Activated effector memory CD4-positive, alpha-beta T cell treated with anti-CD3 and anti-CD28 coated beads, Interleukin-2, amount 50 U/mL, for 16 hours (primary cell): ENCODE data around the gene TFEB.
"Not testable (repeated sequence)": the region's sequence is repeated elsewhere in the genome, so short reads cannot be mapped to it uniquely, and the experiment has no call there.

Source experiments
- DNase-seq: peaks from one replicate; pipeline ENCODE4 v3.0.0-alpha.2; 2020

The TFEB gene

DNA sequence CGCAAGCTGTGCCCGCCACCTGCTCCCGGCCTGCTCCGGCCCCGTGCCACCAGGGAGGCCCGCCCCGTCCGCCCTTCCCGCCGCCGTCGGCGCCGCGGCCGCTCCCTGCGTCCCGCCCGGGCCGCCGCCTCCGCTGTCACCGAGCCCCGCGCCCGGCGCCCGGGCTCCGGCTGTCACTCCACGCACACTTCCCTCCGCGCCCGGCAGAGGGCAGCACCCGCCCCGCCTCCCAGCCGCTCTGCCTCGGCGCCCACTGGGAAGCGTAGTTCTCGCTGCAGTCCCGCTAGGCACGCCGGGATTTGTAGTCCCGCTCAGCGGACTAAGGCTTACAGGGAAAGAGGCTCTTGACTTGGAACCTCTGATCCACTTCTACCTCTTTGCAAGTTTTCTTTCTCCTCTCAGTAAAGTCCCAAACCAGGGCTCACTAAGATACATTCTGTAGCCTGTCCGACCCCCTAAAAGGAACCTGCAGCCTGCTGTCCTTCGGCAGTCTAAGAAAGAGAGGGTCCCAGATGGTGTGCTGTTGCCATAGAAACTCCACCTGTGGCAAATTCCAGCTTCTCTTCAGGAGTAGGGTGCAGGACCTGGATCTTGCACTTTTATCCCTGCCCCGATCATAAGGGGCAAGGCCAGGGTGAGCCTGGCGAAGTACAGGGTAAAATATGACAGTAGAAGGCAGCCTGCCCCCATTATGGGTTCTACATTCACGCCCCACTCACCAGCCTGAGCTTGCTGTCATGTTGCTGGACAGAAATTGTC is at the start of gene TFEB:
Gene TFEB, minus strand, starts transcription at position 182 of the 759 bp plus-strand sequence. CDS start 44,395 bp downstream, outside the sequence.
- DNase-seq = peak; percentile 98

DNA sequence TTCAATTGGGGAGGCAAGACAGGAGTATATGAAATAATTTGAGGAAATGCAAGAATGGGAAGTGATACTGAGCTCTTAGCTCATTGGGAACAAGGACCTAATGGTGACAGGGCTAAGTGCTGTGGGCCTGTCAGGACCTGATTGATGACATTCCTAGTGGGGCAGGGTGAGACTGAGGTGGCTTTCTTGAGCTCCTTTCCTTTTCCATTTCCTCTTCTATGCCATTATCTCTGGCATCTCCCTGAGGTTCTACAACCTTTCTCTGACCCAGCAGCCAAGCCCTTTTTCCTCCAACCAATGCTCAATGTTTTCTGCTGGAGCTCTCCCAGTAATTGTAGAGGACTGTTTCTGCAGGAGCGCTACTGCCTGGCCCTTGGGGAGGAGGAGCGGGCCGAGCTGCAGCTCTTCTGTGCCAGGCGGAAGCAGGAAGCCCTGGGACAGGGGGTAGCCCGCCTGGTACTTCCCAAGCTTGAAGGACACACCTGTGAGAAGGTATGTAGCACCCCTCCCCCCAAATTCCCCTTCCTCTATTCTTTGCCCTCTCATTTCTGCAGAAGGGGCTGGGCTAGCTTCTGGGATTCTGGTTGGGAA is 49.3 kb upstream of the TFEB start:
- DNase-seq = no peak

DNA sequence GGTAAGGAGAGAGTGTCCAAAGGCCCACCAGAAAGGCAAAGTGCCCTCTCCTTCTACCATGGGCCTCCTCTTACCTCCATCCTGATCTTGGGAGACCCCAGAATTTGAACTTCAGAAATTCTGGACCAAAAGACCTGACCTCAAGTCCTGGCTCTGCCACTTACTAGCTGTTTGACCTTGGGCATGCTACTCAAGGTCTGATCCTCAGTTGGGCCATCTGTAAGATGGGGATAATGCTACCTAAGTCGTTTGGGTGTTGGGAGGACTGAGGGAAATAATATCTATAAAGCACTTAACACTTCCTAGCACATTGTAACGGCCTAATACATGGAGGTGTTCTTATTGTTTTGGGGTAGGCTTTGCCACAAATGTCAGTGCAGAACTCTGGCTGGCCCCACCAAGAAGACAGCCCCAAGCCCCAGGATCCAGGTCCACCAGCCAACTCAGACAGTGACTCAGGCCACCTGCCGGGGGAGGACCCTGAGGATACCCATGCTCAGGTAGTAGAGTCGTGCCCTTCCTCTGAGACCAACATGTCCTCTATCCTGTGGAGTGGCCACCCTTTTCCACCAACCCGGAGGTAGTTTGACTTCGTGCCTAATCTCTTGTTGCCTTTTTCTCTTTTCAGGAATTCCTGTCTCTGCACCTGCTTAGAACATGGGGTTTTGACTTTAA is 47.8 kb upstream of the TFEB start:
- DNase-seq = no peak

DNA sequence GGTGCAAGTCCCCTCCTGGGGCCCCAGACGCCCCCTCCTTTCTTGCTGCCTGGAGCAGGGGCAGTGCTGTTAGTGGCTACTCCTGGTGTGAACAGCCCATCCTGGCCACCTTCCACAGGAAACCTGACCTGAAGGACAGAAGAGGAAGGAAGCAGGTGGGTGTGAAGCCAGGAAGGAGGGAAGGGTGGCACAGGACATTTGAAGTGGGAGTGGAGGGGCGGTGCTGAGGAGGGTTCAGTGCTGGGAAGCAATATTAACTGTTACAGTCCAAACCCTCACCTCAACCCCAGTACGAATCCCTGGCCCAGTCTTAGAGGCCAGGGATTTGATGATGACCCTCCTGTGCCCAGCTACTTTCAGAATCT is 45.9 kb upstream of the TFEB start:
- no peak for DNase-seq

DNA sequence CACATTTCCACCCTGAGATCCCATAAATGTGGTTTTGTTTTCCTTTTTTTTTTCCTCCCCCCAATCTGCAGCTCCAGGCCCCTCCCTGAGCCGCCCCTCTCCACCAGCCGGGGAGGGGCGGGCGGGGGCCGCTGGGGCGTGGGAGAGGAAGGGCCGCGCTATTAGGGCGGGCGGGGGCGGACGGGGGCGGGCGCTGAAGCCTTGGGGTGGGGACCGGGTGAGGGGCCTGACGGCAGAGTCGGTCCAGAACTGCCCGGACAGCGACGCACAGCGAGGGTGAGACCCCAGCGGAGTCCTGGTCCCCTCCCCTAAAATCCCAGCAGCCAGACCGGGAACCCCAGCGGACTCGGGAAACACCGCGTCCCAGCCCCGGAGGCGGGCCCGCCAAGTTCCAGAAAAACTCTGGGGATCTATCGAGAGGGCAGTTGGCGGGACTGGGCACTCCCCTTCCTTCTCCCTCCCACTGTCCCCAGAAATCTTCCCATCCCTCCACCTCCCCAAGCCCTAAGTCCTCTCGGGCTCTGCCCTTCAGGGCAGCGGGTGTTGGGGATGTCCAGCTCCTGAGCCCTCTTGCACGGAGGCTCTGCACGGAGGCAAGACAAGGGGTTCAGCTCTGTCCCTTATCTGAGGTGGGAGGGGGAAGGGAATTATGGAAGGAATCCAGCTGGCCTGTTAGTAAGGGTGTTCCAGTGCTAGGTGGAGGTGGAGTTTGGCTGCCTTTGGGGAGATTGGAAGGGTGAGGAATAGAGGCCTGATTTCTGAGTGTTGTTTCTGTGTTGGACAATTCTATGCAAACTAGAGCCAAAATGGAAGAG is 45.4 kb upstream of the TFEB start, which contains the start of gene PRICKLE4:
Gene PRICKLE4, plus strand, starts transcription at position 232 of the 815 bp plus-strand sequence. CDS start 2,692 bp downstream, outside the sequence.
- no peak for DNase-seq

DNA sequence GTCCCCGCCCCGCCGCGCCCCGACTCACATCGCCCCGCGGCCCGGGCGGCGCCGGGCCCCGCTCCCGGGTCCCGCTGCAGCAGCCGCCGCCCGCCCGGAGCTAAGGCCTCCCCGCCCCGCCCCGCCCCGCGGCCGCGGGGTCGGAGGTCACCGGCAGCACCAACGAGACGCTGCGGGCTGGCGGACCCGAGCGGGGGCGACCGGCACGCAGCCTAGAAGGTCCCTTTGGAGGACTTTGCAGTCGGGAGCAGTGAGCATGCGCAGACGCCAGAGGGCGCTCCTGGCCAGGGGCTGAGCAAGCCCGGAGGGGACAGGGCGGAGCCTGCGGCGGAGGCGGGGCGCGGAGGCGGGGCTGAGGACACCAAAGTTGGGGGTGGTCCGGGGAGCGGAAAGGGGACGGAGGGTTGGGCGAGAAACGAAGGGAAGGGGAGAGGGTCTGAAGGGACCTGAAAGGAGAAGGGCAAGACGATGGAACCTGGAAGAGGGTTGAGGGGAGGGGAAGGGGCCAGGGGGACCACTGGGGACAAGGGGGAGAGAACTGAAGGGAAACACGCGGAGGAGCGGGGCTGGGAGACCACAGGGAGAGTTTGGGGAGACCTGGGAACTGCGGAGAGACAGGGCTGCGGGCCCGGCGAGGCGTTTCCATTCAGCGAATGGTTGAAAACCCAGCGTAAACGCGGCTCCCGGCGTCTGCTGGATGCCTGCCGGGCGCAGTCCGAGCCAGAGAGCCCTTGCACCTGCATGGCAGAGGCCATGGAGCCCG is 44.6 kb upstream of the TFEB start, which contains the start of gene FRS3:
Gene FRS3, minus strand, starts transcription at position 113 of the 763 bp plus-strand sequence. CDS start 2,913 bp downstream, outside the sequence.
- DNase-seq = peak; percentile 100

DNA sequence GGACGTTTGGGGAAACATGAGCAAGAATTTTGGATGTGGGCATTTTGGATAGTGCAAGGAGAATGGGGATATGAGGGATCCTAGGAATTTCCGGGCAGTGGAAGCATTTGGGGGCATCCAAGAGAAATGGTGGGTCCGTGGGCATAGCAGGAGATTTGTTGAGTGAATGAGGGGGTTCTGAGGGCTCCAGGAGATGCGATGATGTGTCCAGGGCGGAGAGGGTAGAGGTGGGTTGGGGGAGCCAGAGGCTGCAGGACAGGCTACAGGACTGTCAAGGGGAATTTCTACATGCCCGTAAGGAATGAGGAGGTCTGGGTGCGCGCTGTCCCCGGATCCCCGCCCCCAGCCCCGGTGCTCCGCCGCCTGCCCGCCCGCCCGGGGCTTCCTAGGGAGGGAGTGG is 43.9 kb upstream of the TFEB start:
- no peak for DNase-seq

DNA sequence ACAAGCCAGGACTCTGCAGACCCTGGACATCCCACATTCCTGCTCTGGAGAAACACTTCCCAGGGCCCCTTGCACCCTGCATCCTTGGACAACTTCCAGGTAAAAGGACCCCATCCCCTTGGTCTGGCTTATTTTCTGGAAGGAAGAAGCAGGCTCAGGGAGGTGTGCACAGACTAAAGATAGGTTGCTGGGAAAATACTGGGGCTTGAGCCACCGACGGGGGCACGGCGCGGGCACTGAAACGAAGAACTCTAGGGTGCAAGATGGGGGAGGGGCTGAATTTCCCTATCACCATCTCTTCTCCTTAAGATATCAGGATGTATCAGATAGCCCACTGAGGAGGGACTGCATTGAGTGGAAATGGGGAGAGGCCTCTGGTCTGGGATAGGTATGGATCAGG is 43.5 kb upstream of the TFEB start:
- no peak for DNase-seq

DNA sequence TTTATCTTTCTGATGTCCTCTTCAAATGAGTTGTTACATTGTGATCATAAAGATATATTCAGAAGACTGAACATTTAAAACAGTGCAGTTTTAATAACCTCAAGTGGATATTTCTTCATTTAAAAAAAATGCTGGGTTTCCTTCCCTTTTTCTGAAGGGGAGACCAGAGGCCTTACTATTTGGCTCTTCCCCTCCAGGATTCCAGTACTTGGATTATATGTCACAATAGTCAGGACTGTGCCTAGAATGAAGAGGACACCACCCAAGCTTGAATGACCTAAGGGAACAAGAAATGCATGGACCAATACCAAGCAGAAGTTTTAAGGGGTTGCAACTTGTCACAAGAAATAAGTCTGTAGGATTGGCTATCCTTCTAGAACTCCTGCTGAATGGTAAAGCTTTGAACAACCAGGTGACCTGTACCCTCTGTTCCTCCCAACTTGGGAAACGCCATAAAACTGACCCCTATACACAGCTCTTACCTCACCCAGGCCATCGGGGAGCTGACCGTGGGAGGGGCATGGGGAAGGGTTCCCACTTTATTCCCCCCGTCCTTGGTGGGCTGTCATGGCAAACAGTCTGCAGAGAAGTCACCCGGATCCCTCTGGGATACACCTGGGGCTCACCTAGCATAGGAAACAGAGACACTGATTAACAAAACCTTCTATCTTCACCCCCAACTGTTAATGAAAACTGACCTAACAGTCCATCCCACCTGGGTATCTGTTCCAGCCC is 42.3 kb upstream of the TFEB start:
- DNase-seq = no peak

DNA sequence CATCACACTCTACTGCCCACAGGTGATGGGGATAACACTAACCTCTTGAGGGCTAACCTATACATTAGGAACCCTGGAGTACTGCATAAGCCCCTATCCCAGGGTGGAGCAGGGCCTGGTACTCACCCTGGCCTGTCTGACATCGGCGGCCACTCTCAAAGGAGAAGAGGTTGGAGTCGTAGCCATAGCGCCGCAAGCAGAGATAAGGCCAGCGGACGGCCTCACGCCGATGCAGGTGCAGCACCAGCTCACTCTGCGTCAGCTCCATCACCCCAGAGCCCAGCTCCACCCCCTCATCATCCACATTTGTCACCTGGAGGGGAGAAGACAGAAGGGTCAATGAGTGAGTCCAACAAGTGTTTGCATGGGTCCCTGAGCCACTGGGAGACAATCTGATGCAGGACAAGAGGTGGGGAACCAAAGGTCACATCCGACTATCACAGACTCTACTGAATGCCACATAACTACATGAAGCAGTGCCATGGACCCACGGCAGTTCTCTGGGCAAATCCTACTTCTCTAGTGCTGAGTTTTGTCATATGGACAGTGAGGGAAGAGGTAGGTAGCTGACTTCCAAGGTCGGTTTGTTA is 40.0 kb upstream of the TFEB start:
- no peak for DNase-seq

DNA sequence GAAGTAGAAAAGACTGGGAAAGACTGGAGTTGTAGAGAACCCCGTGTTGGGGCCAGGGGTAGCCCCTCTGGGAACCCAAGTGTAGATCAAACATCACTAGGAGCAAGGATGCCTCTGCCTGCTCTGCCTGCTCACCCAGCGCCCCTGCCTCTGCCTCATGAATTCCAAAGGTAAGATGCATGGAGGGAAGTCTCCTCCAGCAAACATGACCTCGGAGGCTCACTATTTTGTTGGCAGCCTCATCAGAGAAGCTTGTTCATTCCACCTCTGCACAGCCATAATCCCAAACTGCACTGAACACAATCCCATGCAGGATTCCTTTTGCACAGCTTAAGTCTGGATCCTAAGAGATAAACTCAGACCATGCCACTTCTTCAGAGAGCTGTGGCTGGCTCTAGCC is 39.4 kb upstream of the TFEB start:
- DNase-seq = no peak

DNA sequence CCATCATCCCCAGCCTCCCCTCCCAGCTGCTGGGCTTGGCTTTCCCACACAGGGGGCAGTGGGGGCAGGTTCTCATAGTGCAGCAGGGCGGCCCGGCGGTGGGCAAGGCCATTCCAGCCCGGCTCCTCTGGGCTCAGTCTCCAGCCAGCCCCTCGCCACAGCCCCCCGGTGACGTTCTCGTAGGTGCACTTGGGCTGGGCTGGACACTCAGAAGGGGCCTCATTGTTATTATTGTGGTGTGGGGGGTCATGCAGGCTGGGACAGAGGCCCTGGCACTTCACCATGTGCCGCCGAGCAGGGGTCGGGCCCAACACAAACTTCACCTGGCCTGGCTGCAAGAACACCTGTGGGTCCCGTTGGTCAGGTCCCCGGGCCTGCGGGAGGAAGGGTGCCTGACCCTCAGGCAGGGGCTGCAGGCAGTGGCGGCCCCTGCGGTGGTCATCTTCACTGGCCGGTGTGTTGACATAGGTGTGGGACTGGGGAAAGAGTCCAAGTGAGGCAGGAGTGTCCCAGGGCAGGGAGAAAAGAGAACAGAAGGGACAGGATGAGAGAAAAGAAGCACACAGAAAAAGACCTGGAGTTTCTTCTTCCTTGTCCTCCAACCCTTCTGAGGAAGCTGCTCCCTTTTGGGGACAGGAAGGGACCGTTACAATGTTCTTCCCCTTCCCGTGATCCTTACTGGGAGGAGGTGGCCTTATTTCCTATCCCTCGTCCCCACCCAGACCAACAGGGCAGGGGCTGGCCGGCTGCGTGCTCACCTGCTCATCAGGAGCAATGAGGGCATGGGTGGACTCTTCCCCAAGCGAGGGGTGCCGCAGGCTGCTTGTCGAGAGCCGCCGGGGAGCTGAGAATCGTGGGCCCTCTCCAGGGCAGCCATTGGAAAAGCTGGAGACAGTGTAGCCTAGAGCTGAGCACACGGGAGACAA is 35.9 kb upstream of the TFEB start:
- DNase-seq = no peak

DNA sequence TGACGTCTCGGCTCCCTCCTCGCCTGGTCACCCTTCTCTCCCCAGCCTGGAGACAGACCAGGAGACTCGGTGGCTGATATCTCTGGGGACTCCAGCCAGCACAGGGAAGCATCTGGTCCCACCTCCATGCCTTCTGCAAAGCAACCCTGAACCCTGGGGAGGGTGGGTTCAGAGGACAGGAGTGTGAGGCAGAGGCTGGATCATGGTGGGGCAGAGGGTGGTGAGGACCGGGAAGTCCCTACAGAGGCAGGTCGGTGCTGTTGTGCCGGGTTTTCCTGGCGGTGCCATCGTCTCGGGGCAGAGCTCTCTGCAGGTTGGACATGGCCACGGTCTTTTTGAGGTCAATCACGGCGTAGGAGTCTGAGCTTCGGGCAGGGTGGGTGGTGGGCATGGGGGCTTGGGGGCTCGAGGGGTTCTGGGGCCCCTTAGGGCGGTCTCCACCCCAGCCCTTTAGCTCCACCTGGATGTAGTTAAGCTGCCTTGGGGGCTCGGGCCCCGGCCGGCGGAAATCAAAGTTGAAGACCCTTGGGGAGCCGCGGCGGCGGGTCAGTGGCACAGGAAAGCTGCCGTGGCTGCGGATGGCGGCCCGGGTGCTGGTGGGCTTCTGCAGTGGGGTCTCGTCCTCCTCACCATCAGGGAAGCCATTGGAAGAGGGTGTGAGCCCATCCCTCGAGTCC is 35.1 kb upstream of the TFEB start:
- no peak for DNase-seq

DNA sequence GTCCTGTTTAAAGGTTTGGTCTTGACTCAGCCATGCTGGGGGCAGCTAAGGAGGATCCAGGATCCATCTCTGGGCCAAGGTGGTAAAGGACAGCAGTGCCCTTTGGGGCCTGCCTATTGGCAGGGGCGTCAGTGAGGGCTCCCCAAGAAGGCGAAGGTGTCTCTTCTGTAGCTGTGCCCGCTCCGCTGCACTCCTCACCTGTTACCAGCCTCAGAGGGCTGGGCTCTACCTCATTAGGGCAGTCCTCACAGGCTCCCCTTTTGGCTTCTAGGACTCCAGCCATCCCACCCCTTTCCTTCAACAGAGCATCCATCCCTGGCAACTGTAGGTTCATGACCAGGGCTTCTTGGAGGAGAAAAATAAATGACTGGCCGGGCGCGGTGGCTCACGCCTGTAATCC is 34.0 kb upstream of the TFEB start:
- no peak for DNase-seq

DNA sequence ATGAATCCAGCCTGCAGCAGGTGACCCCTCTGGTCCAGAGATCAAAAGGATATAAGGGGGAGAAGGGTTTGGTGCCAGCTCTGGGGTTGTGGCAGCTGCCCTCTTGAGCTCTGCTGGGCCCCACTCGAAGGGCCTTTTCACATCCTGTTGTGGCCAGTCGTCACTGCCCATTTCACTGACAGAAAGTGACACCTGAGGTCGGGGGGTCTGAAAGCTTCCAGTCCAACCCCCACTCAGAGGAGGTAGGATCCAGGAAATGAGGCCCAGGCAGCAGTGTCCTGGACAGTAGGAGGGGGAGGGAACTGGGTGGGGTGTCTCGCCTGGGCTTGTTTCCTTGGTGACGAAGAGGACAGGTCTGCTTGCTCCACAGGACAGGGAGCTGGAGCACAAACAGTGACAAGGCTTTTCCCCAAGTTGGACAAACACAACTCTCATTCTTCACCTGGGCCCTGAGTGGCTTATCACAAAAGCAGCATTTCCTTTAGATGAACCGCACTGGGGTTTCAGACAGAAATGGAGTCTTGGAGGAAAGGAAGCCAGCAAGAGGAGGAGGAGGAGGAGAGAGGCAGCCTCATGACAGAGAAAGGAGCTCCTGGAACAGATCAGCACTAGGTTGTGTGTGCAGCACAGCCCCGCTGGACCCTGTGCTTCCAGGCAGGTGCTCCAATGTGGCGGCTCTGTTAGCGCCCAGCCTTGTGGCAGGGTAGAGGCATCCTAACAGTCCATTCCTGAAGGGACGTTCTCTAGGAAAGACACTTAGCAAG is 33.3 kb upstream of the TFEB start:
- DNase-seq = no peak

DNA sequence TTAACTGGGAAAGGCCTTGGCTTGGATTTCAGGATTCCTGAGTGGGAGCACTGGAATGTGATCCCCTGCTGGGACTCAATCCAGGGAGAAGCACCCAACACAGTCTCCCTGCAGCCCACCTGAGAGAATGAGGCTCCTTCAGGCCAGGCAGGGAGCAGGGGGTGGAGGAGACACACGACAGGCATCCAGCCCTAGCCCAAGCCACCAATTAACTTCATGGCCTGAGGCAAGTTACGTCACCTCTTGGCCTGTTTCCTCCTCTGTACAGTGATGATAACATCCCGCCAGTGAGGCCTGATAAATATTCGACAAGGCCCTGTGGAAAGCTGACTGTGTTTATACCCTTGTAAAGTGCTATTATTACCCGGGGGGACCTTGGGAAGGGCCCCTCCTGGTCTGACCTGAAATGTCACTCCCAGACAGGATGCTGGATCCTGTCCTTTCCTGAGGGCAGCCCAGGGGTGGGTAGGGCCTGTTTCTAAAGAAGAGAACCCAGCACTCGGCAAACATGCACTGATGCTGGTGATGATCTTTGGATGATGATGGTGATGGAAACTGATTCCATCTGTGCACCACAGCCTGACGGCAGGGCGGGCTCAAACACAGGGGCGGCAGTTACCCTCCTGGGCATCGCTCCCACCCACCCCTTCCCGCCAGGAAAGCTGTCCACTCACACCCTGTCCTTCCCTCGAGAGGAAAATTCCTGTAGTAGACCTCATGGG is 31.9 kb upstream of the TFEB start:
- DNase-seq = no peak

DNA sequence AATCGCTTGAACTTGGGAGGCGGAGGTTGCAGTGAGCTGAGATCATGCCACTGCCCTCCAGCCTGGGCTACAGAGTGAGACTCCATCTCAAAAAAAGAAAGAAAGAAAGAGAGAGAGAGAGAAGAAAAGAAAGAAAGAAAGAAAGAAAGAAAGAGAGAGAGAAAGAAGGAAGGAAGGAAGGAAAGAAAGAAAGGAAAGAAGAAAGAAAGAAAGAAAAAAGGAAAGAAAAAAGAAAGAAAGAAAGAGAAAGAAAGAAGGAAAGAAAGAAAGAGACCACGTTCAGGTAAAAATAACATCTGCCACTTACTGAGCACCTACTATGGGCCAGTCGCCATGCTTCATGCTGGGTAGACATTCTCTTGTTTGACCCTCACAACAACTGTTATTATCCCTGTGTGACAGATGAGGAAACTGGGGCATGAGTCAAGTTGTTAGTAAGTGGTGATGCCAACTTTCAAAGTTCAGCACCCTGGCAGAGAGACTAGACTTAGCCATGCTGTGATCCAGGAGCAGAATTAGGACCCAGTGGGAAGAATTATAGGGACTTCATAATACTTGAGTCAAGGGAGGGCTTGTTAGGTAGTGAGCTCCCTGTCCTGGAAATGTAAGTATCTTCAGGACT is 30.7 kb upstream of the TFEB start:
- not testable (repeated sequence) for DNase-seq
